Body of pancreas (tissue), 4 donors: ENCODE measurements around the gene GIGYF1.
A peak's percentile ranks its signal among the peaks of the same experiment; 100 is the strongest.

ENCODE experiments used
- POLR2A ChIP-seq, 3 donors: fragments of 450-650 bp; IDR thresholded peaks; one replicate each; pipeline ENCODE4 v1.6.1; 2016; ENCODE audit warnings: antibody characterized with exemption in 3 of 3, mild to moderate bottlenecking in 2 of 3
- TF ChIP-seq, protein P1 (sequence below), 7 experiments: fragments of 450-650 bp in 4 of 7; fragments of 200-600 bp in 3 of 7; sonication (generic) in 3 of 7; IDR thresholded peaks; one replicate each; pipeline ENCODE4 v1.5.1; 2016 to 2019; ENCODE audit warnings: antibody characterized with exemption in 7 of 7

DNA sequence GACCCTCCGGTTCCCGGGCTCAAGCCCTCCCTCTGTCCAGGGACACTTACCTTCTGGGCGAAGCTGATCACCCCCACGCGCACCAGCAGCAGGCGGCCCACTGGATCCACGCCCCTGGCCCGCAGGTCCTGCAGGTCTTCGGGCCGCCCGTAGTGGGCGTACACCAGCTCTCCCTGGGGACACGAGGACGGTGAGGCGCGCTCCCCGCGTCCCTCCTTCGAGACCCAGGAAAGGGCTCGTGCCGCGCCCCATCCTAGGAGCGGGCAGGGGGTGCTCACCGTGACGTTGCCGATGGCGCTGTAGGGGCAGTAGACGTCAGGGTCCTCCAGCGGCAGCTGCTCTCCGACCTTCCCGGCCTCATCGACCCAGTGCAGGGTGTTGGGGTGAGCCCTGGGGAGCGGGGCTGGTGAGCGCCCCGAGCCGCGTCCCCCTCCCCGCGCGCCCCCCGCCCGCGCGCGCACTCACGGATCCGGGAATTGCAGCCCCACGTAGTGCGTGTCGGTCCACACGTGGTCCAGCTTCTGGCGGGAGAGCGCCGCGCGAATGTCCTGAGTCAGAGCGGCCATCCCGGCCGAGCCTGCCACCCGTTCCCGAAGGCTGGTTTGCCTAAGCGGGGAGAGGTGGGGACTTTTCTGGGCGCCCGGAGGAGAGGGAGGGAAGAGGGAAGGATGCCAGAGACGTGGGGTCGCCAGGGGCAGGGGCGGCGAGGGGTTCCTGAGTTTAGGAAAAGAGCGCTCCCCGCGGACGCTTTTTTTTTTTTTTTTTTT is 60.9 kb downstream of the GIGYF1 start:
- TF ChIP-seq, protein P1, sequence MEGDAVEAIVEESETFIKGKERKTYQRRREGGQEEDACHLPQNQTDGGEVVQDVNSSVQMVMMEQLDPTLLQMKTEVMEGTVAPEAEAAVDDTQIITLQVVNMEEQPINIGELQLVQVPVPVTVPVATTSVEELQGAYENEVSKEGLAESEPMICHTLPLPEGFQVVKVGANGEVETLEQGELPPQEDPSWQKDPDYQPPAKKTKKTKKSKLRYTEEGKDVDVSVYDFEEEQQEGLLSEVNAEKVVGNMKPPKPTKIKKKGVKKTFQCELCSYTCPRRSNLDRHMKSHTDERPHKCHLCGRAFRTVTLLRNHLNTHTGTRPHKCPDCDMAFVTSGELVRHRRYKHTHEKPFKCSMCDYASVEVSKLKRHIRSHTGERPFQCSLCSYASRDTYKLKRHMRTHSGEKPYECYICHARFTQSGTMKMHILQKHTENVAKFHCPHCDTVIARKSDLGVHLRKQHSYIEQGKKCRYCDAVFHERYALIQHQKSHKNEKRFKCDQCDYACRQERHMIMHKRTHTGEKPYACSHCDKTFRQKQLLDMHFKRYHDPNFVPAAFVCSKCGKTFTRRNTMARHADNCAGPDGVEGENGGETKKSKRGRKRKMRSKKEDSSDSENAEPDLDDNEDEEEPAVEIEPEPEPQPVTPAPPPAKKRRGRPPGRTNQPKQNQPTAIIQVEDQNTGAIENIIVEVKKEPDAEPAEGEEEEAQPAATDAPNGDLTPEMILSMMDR (IDR thresholded peaks at IDR 0.05): peak in 4 of 7 experiments; percentile 27 to 45 (median 36)
- no peak for TF ChIP-seq POLR2A (IDR thresholded peaks at IDR 0.05)
